Muscle layer of duodenum (tissue), 2 donors: ENCODE data around the gene OGDH.

ENCODE experiments used
- H3K27ac ChIP-seq: one replicate; pipeline ENCODE4 v1.7.0; 2013; ENCODE audit warnings: mild to moderate bottlenecking, low read length
- H3K27me3 ChIP-seq: one replicate; pipeline ENCODE4 v1.7.0; 2013; ENCODE audit warnings: low read depth, mild to moderate bottlenecking, control low read depth, low read length
- H3K36me3 ChIP-seq, 2 donors: one replicate each; pipeline ENCODE4 v1.7.0; 2013; ENCODE audit warnings: low read length in 2 of 2, control low read depth in 1 of 2, mild to moderate bottlenecking in 1 of 2; ENCODE audit not compliant: insufficient read depth in 2 of 2, control insufficient read depth in 1 of 2
- H3K4me1 ChIP-seq, 2 donors: one replicate each; pipeline ENCODE4 v1.7.0; 2013; ENCODE audit warnings: low read length in 2 of 2, mild to moderate bottlenecking in 2 of 2, control low read depth in 1 of 2, moderate library complexity in 1 of 2; ENCODE audit not compliant: insufficient read depth in 2 of 2, control insufficient read depth in 1 of 2
- H3K4me3 ChIP-seq, 2 donors: one replicate each; pipeline ENCODE4 v1.7.0; 2013; ENCODE audit warnings: low read length in 2 of 2, low read depth in 1 of 2, mild to moderate bottlenecking in 1 of 2
- H3K9me3 ChIP-seq, 2 donors: one replicate each; pipeline ENCODE4 v1.7.0; 2013; ENCODE audit warnings: low read length in 2 of 2, control low read depth in 1 of 2, mild to moderate bottlenecking in 1 of 2; ENCODE audit not compliant: control insufficient read depth in 1 of 2
- donor health status: healthy.

The OGDH gene

GRCh38 chr7:44735403-44736165, 129.2 kb downstream of the OGDH start:
- Histone ChIP-seq H3K4me3 (no peak overlapping the region), H3K27ac (no peak overlapping the region), H3K36me3 (no peaks in the 10 kb centered on the region), H3K4me1 (no peaks in the 10 kb centered on the region), H3K9me3 (no peaks in the 10 kb centered on the region), H3K27me3 (no peaks in the 10 kb centered on the region)

GRCh38 chr7:44736896-44737295, 130.5 kb downstream of the OGDH start:
- Histone ChIP-seq H3K36me3 (no peaks in the 10 kb centered on the region), H3K9me3 (no peaks in the 10 kb centered on the region), H3K4me3 (no peak overlapping the region), H3K27ac (no peak overlapping the region), H3K27me3 (no peaks in the 10 kb centered on the region), H3K4me1 (no peaks in the 10 kb centered on the region)

GRCh38 chr7:44738051-44738723, 131.8 kb downstream of the OGDH start:
- Histone ChIP-seq H3K27ac (no peak overlapping the region), H3K4me1 (no peaks in the 10 kb centered on the region), H3K27me3 (no peaks in the 10 kb centered on the region), H3K4me3 (no peak overlapping the region), H3K36me3 (no peaks in the 10 kb centered on the region), H3K9me3 (no peaks in the 10 kb centered on the region)

- Histone ChIP-seq H3K4me1 (no peaks in the 10 kb centered on the region), H3K9me3 (no peaks in the 10 kb centered on the region), H3K27me3 (no peaks in the 10 kb centered on the region), H3K27ac (no peak overlapping the region), H3K36me3 (no peaks in the 10 kb centered on the region), H3K4me3 (no peak overlapping the region)
Measured at GRCh38 chr7:44738876-44739665, 132.6 kb downstream of the OGDH start.

GRCh38 chr7:44740055-44740454, 133.6 kb downstream of the OGDH start:
- Histone ChIP-seq H3K36me3 (no peaks in the 10 kb centered on the region), H3K4me3 (no peak overlapping the region), H3K9me3 (no peaks in the 10 kb centered on the region), H3K27ac (no peak overlapping the region), H3K27me3 (no peaks in the 10 kb centered on the region), H3K4me1 (no peaks in the 10 kb centered on the region)

GRCh38 chr7:44743750-44744149, 137.3 kb downstream of the OGDH start:
- Histone ChIP-seq H3K4me3 (no peak overlapping the region), H3K27me3 (no peaks in the 10 kb centered on the region), H3K36me3 (no peaks in the 10 kb centered on the region), H3K27ac (no peak overlapping the region), H3K4me1 (peaks cover 0 to 5% of the 10 kb centered on the region in 2 donors), H3K9me3 (no peaks in the 10 kb centered on the region)

GRCh38 chr7:44748045-44748947, 141.9 kb downstream of the OGDH start, which contains the start of gene ZMIZ2:
Gene ZMIZ2 (plus strand): TSS chr7:44748847. CDS start chr7:44756250, 7,403 bp downstream.
- no peaks in the 10 kb centered on the region for H3K9me3 ChIP-seq
- peaks cover 0 to 2% of the 10 kb centered on the region in 2 donors for H3K36me3 ChIP-seq
- H3K27ac ChIP-seq = peak within 1 kb of the TSS; percentile 93
- peak within 1 kb of the TSS; percentile 71 to 77 for H3K4me3 ChIP-seq
- no peaks in the 10 kb centered on the region for H3K27me3 ChIP-seq
- peaks cover 19 to 21% of the 10 kb centered on the region in 2 donors for H3K4me1 ChIP-seq

- Histone ChIP-seq H3K36me3 (peaks cover 0 to 2% of the 10 kb centered on the region in 2 donors), H3K4me3 (peak overlapping the region; percentile 67 to 77), H3K9me3 (no peaks in the 10 kb centered on the region), H3K27ac (peak overlapping the region; percentile 36), H3K27me3 (no peaks in the 10 kb centered on the region), H3K4me1 (peaks cover 19 to 21% of the 10 kb centered on the region in 2 donors)
Measured at GRCh38 chr7:44748948-44749731, 142.7 kb downstream of the OGDH start.

GRCh38 chr7:44749992-44750391, 143.6 kb downstream of the OGDH start:
- H3K27ac ChIP-seq = no peak overlapping the region
- H3K4me1 ChIP-seq = peaks cover 21 to 22% of the 10 kb centered on the region in 2 donors
- no peaks in the 10 kb centered on the region for H3K9me3 ChIP-seq
- H3K36me3 ChIP-seq = peaks cover 0 to 2% of the 10 kb centered on the region in 2 donors
- no peaks in the 10 kb centered on the region for H3K27me3 ChIP-seq
- H3K4me3 ChIP-seq = peak overlapping the region; percentile 67 to 77

GRCh38 chr7:44750424-44750823, 144.0 kb downstream of the OGDH start:
- H3K4me1 ChIP-seq = peaks cover 21 to 26% of the 10 kb centered on the region in 2 donors
- no peak overlapping the region for H3K27ac ChIP-seq
- no peaks in the 10 kb centered on the region for H3K27me3 ChIP-seq
- H3K36me3 ChIP-seq = peaks cover 0 to 2% of the 10 kb centered on the region in 2 donors
- no peaks in the 10 kb centered on the region for H3K9me3 ChIP-seq
- H3K4me3 ChIP-seq = peak overlapping the region; percentile 67 to 77
